HG03342 (cell line): ENCODE measurements around the gene COL9A1.

ENCODE experiments used
- ATAC-seq: cut with Tn5 transposase; IDR thresholded peaks from one replicate; pipeline ENCODE4 v1.9.1; 2021; ENCODE audit warnings: mild to moderate bottlenecking, moderate library complexity; ENCODE audit not compliant: unreplicated experiment

COL9A1 gene

DNA sequence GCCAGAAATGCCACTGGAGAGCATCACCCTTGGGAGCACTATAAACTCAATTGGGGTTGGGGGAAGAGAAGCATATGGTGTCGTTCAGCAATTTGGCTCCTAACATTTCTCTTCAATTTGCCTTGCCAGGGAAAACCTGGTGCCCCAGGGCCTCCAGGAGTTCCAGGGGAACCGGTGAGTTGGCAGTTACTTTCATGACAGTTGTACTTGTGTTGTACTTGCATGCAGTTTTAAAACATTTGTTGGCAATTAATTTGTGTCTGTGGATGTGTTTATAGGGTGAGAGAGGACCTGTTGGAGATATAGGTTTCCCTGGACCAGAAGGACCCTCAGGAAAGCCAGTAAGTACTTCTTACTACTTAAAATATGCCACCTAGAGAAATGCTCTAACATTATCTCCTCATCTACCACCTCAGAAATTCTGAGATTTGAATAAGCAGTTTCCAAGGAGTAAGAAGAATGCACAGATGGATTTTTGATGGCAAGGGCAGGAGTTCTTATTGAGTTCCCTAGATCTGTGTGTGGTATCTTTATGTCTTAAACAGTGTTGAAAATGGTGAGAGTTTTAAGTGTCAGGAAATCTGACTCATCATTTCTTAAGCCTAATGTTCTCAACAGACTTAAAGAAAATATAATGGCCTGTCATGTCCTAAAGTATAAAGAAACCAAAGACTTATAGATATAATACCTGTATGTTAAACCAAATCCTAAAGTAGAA is 122.5 kb downstream of the COL9A1 start:
- no peak for ATAC-seq

DNA sequence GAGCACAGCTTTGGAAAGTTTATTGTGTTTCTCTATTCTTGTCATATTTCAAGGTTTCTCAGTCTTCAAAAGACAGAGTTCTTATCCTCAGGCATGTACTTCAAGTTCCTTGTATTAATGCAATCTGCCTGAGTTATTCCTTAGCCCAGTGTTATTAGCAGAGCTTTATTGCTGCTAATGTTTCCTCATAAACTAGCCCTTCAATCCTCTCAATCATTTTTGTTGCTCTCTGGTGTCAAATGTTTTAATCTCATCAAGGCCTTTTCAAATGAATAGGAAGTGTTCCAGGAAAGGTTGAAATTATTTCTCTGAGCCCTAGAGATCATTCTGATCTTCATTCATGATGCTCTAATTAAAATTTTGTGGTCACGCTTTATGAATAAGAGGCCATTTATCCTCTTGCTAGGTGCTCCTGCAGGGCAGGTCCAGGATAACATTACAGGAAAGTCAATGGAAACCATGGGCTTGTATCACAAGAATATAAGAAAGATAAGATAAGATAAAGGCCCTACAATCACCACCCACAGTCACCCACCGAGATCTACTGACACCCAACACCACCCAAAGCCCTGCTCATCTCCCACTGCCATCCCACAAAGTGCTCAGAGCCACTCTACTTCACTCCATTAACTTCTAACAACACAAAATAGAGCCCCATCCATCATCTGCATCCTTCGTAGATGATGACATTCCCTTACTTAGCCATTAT is 125.9 kb downstream of the COL9A1 start:
- ATAC-seq = no peak

DNA sequence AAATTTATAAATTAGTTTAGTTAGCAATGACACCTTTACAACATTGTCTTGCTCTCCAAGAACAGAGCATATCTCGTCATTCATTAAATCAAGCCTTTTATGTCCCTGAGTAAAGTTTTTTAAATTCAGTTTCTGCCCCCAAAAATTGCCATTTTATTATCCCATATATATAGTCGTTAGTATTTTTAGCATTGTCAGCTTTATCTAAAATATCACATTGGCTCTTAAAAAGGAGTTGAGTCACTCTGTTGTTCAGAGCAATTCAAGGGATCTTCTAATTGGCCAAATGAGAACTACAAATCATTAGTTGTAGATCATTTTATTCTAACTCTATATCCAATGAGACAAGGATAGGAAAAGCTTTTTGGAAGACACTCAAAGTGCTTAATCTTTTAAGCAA is 127.1 kb downstream of the COL9A1 start:
- no peak for ATAC-seq

DNA sequence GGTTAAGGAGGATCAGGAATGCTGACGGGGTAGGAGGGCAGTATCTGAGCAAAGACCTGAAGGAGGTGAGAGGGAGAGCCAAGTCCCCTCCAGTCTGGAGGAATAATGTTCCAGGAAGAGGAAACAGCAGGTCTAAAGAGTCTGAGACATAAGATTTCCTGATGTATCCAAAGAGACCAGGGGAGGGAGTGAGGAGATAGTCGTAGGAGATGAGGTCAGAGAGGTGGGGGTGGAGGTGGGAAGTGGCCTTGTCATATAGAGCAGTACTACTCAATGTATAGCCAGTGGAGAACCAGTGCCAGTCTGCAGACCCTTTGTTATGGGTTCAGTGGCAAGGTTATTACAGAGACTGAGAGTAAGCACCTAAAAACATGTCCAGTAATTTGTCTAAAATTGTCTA is 130.6 kb downstream of the COL9A1 start:
- ATAC-seq = no peak

- no peak for ATAC-seq
These were observed 131.6 kb downstream of the COL9A1 start for GRCh38 chr6:70171236-70171635.

- no peak for ATAC-seq
These were observed 134.1 kb downstream of the COL9A1 start for GRCh38 chr6:70168681-70169377.
